Vagina (tissue), 2 donors: ENCODE data around the gene MEGF6. TPM values are rescaled to one million over a fixed set of nuclear protein-coding genes. Genes with fewer than 3 reads are reported as not detected.

ENCODE experiments used
- DNase-seq, 2 donors: peaks; one replicate each; pipeline ENCODE4 v3.0.0-alpha.2; 2017; ENCODE audit errors: extremely low spot score in 2 of 2
- H3K27ac ChIP-seq: fragments of 200-600 bp; sonication (generic); one replicate; pipeline ENCODE4 v1.5.1; 2019
- H3K27me3 ChIP-seq: fragments of 200-600 bp; sonication (generic); one replicate; pipeline ENCODE4 v1.5.1; 2019
- H3K36me3 ChIP-seq, 2 donors: fragments of 200-600 bp; sonication (generic); one replicate each; pipeline ENCODE4 v1.5.1; 2017 to 2019
- H3K4me1 ChIP-seq: fragments of 200-600 bp; sonication (generic); one replicate; pipeline ENCODE4 v1.5.1; 2019
- H3K4me3 ChIP-seq, 2 donors: fragments of 200-600 bp; sonication (generic); 1 replicate in 1 of 2; 2 replicates in 1 of 2; pipeline ENCODE4 v1.5.1; 2016 to 2019
- H3K9me3 ChIP-seq: fragments of 200-600 bp; sonication (generic); one replicate; pipeline ENCODE4 v1.5.1; 2019
- CTCF ChIP-seq, 3 experiments: fragments of 450-650 bp in 2 of 3; fragments of 200-600 bp in 1 of 3; sonication (generic) in 1 of 3; IDR thresholded peaks; one replicate each; pipeline ENCODE4 v1.5.1; 2017 to 2019; ENCODE audit warnings: antibody characterized with exemption in 3 of 3, mild to moderate bottlenecking in 2 of 3, moderate library complexity in 2 of 3
- POLR2A ChIP-seq, 2 donors: fragments of 450-650 bp; IDR thresholded peaks; one replicate each; pipeline ENCODE4 v1.6.1; 2017; ENCODE audit warnings: antibody characterized with exemption in 2 of 2, mild to moderate bottlenecking in 2 of 2, moderate library complexity in 2 of 2
- POLR2AphosphoS5 ChIP-seq, 2 donors: sonication (generic); formaldehyde crosslinking; IDR thresholded peaks; one replicate each; pipeline ENCODE4 v1.9.0; 2017; ENCODE audit warnings: antibody characterized with exemption in 2 of 2, mild to moderate bottlenecking in 2 of 2, low read depth in 1 of 2; ENCODE audit not compliant: insufficient read depth in 1 of 2
- intact Hi-C: fragments of 100-400 bp; cut with DNase I; formaldehyde crosslinking; loops from one replicate; pipeline ENCODE4 v1.15.1; 2023
- total RNA-seq: library from RNA; depleted of rRNA; stranded (reverse); fragments of >200 nt; gene quantifications from one replicate; pipeline ENCODE4 v1.2.3, GENCODE V29; 2016

Gene MEGF6
- total RNA-seq, 1 donor from 2014 or later: 37.6 TPM

- Histone ChIP-seq H3K27ac (no peak overlapping the region), H3K4me3 (no peak overlapping the region), H3K27me3 (no peaks in the 10 kb centered on the region), H3K36me3 (peaks cover 0 to 68% of the 10 kb centered on the region in 2 donors), H3K9me3 (no peaks in the 10 kb centered on the region), H3K4me1 (peaks cover 9% of the 10 kb centered on the region)
- intact Hi-C loops: no loop called here
- DNase-seq: no peak
- no peak for TF ChIP-seq POLR2AphosphoS5 (IDR thresholded peaks at IDR 0.05; ENCODE audit: insufficient read depth in 1 of 2, low read depth in 1 of 2)
- TF ChIP-seq POLR2A (IDR thresholded peaks at IDR 0.05): no peak
- TF ChIP-seq CTCF (IDR thresholded peaks at IDR 0.05): no peak
These were observed 19.6 kb upstream of the MEGF6 start for GRCh38 chr1:3630914-3631313.

- no peak for TF ChIP-seq POLR2A (IDR thresholded peaks at IDR 0.05)
- intact Hi-C loops: no loop called here
- H3K4me3 ChIP-seq: no peak overlapping the region
- peaks cover 0 to 62% of the 10 kb centered on the region in 2 donors for H3K36me3 ChIP-seq
- H3K27me3 ChIP-seq: no peaks in the 10 kb centered on the region
- peaks cover 17% of the 10 kb centered on the region for H3K4me1 ChIP-seq
- H3K9me3 ChIP-seq: no peaks in the 10 kb centered on the region
- no peak for DNase-seq
- H3K27ac ChIP-seq: no peak overlapping the region
These were observed 18.9 kb upstream of the MEGF6 start for GRCh38 chr1:3630161-3630611.

GRCh38 chr1:3629561-3630160 is 18.4 kb upstream of the MEGF6 start:
- Histone ChIP-seq H3K9me3 (no peaks in the 10 kb centered on the region), H3K36me3 (peaks cover 0 to 57% of the 10 kb centered on the region in 2 donors), H3K27ac (no peak overlapping the region), H3K4me1 (peaks cover 17% of the 10 kb centered on the region), H3K4me3 (no peak overlapping the region), H3K27me3 (no peaks in the 10 kb centered on the region)
- DNase-seq: no peak
- intact Hi-C loops: no loop called here
- no peak for TF ChIP-seq CTCF (IDR thresholded peaks at IDR 0.05)
- no peak for TF ChIP-seq POLR2A (IDR thresholded peaks at IDR 0.05)
- TF ChIP-seq POLR2AphosphoS5 (IDR thresholded peaks at IDR 0.05; ENCODE audit: insufficient read depth in 1 of 2, low read depth in 1 of 2): no peak

GRCh38 chr1:3628445-3628844 is 17.1 kb upstream of the MEGF6 start:
- H3K4me3 ChIP-seq: no peak overlapping the region
- no peaks in the 10 kb centered on the region for H3K9me3 ChIP-seq
- intact Hi-C loops: no loop called here
- no peaks in the 10 kb centered on the region for H3K27me3 ChIP-seq
- peaks cover 0 to 45% of the 10 kb centered on the region in 2 donors for H3K36me3 ChIP-seq
- no peak overlapping the region for H3K27ac ChIP-seq
- H3K4me1 ChIP-seq: peaks cover 26% of the 10 kb centered on the region
- no peak for TF ChIP-seq POLR2A (IDR thresholded peaks at IDR 0.05)
- no peak for TF ChIP-seq CTCF (IDR thresholded peaks at IDR 0.05)
- no peak for TF ChIP-seq POLR2AphosphoS5 (IDR thresholded peaks at IDR 0.05; ENCODE audit: insufficient read depth in 1 of 2, low read depth in 1 of 2)
- DNase-seq: no peak

GRCh38 chr1:3627515-3628253 is 16.4 kb upstream of the MEGF6 start:
- Histone ChIP-seq H3K27ac (no peak overlapping the region), H3K27me3 (no peaks in the 10 kb centered on the region), H3K4me1 (peaks cover 34% of the 10 kb centered on the region), H3K36me3 (peaks cover 0 to 37% of the 10 kb centered on the region in 2 donors), H3K4me3 (no peak overlapping the region), H3K9me3 (no peaks in the 10 kb centered on the region)
- intact Hi-C loops: no loop called here
- TF ChIP-seq POLR2AphosphoS5 (IDR thresholded peaks at IDR 0.05; ENCODE audit: insufficient read depth in 1 of 2, low read depth in 1 of 2): no peak
- TF ChIP-seq CTCF (IDR thresholded peaks at IDR 0.05): no peak
- TF ChIP-seq POLR2A (IDR thresholded peaks at IDR 0.05): no peak
- no peak for DNase-seq
